Measurements from ENCODE around the gene ACER2.

Gene ACER2

GRCh38 chr9:19485193-19485592, 76.4 kb downstream of the ACER2 start:
- TF ChIP-seq CTCF (IDR thresholded peaks at IDR 0.05; ENCODE audit: low read length) (no peak), EZH2 (IDR thresholded peaks at IDR 0.05; ENCODE audit: borderline replicate concordance, low read length) (no peak)
- Histone ChIP-seq H4K20me1 (ENCODE audit: insufficient read depth, low read length) (no peaks in the 10 kb centered on the region), H3K4me3 (ENCODE audit: low read depth, low read length, poor library complexity, severe bottlenecking) (no peak overlapping the region), H3K27ac (ENCODE audit: low read depth, low read length, poor library complexity, severe bottlenecking) (no peak overlapping the region), H3K4me2 (ENCODE audit: low read length) (no peak overlapping the region), H3K9ac (ENCODE audit: low read length) (no peak overlapping the region), H2AFZ (ENCODE audit: low read length) (no peak overlapping the region), H3K27me3 (ENCODE audit: insufficient read depth, low read length) (no peaks in the 10 kb centered on the region), H3K4me1 (ENCODE audit: insufficient read depth, low read length, severe bottlenecking) (no peaks in the 10 kb centered on the region), H3K79me2 (ENCODE audit: insufficient read depth, low read length) (no peaks in the 10 kb centered on the region), H3K9me2 (ENCODE audit: low read depth, low read length) (no peaks in the 10 kb centered on the region), H3K9me3 (ENCODE audit: low read length) (no peaks in the 10 kb centered on the region), H3F3A (ENCODE audit: insufficient read depth, low read length) (no peaks in the 10 kb centered on the region), H3K36me3 (ENCODE audit: insufficient read depth, low read length) (no peaks in the 10 kb centered on the region)

- Histone ChIP-seq H3K9ac (ENCODE audit: low read length) (no peak overlapping the region), H3K9me2 (ENCODE audit: low read depth, low read length) (no peaks in the 10 kb centered on the region), H3K4me3 (ENCODE audit: low read depth, low read length, poor library complexity, severe bottlenecking) (no peak overlapping the region), H3K4me1 (ENCODE audit: insufficient read depth, low read length, severe bottlenecking) (no peaks in the 10 kb centered on the region), H3K79me2 (ENCODE audit: insufficient read depth, low read length) (no peaks in the 10 kb centered on the region), H3F3A (ENCODE audit: insufficient read depth, low read length) (no peaks in the 10 kb centered on the region), H3K9me3 (ENCODE audit: low read length) (no peaks in the 10 kb centered on the region), H2AFZ (ENCODE audit: low read length) (no peak overlapping the region), H3K27me3 (ENCODE audit: insufficient read depth, low read length) (no peaks in the 10 kb centered on the region), H3K36me3 (ENCODE audit: insufficient read depth, low read length) (no peaks in the 10 kb centered on the region), H4K20me1 (ENCODE audit: insufficient read depth, low read length) (no peaks in the 10 kb centered on the region), H3K4me2 (ENCODE audit: low read length) (no peak overlapping the region), H3K27ac (ENCODE audit: low read depth, low read length, poor library complexity, severe bottlenecking) (no peak overlapping the region)
- TF ChIP-seq EZH2 (IDR thresholded peaks at IDR 0.05; ENCODE audit: borderline replicate concordance, low read length): no peak
- no peak for TF ChIP-seq CTCF (IDR thresholded peaks at IDR 0.05; ENCODE audit: low read length)
Observed at GRCh38 chr9:19486803-19487202, 78.0 kb downstream of the ACER2 start.

GRCh38 chr9:19488721-19489120, 79.9 kb downstream of the ACER2 start:
- Histone ChIP-seq H3K27me3 (ENCODE audit: insufficient read depth, low read length) (no peaks in the 10 kb centered on the region), H2AFZ (ENCODE audit: low read length) (no peak overlapping the region), H3K36me3 (ENCODE audit: insufficient read depth, low read length) (no peaks in the 10 kb centered on the region), H3K9me2 (ENCODE audit: low read depth, low read length) (no peaks in the 10 kb centered on the region), H3K27ac (ENCODE audit: low read depth, low read length, poor library complexity, severe bottlenecking) (no peak overlapping the region), H3K4me1 (ENCODE audit: insufficient read depth, low read length, severe bottlenecking) (no peaks in the 10 kb centered on the region), H3K9ac (ENCODE audit: low read length) (no peak overlapping the region), H3K4me3 (ENCODE audit: low read depth, low read length, poor library complexity, severe bottlenecking) (no peak overlapping the region), H3K79me2 (ENCODE audit: insufficient read depth, low read length) (no peaks in the 10 kb centered on the region), H4K20me1 (ENCODE audit: insufficient read depth, low read length) (no peaks in the 10 kb centered on the region), H3K9me3 (ENCODE audit: low read length) (no peaks in the 10 kb centered on the region), H3F3A (ENCODE audit: insufficient read depth, low read length) (no peaks in the 10 kb centered on the region), H3K4me2 (ENCODE audit: low read length) (no peak overlapping the region)
- TF ChIP-seq EZH2 (IDR thresholded peaks at IDR 0.05; ENCODE audit: borderline replicate concordance, low read length) (no peak), CTCF (IDR thresholded peaks at IDR 0.05; ENCODE audit: low read length) (no peak)
